Measurements from ENCODE around the gene BLID. TPM values are rescaled to one million over a fixed set of nuclear protein-coding genes. Genes with fewer than 3 reads are reported as not detected.

Gene BLID
- total RNA-seq, 1 experiment from 2014 or later, result 2.0 TPM

DNA sequence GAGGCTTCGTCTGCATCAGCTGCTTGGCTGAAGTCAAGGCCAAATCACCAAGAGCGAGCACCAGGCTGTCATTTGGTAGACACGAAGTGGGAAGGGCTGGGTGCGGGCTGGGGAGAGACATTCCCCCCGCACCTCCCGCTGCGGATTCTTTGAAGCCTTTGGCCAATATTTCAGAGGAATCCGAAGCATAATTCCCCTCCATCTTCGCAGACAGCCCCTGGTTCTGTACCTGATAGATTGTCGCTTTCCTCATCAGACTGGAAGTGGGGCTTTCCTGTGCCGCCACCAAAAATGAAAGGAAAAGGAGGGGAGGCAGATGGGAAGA is 15.3 kb downstream of the BLID start:
- POLR2A ChIA-PET (ENCODE audit: unreplicated experiment), result no interaction called here
- H3K27ac ChIP-seq, result no peak overlapping the region

DNA sequence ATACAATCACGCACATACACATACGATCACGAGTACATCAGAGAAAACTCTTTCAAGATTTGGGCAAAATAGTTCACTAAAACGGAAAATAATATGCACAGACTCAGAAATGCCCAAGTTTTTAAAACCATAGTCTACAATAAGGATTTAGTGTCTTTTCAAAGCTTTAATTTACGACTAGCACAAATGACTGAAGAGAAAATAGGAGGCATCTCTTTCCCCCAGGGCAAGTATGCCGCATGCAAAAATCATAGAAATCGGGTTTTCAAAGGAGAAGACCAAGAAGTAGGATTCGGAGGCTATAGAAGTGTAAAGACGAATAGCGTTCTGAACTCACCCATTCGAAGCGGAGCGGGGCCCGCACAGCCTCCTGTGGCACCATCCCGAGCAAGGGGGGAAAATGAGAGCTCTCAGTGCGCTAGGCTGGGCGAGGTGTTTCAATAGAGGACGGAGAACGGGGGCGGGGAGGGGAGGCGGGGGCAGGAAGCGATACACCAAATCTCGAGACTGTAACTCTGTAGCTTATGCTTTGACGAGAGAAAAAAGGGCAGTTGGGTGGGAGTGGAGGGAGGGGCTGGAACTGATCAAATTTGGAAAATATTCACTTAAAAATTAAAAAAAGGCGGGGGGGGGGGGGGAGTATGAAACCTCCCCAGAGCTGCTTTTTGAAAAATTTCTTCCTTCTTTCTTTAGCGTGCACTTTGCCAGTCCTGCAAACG is 15.8 kb downstream of the BLID start:
- H3K4me1 ChIP-seq (replicated peaks; ENCODE audit: insufficient read depth), result no peaks in the 10 kb centered on the region
- H4K20me1 ChIP-seq (ENCODE audit: insufficient read depth), result no peaks in the 10 kb centered on the region
- H3K36me3 ChIP-seq (ENCODE audit: low read depth), result peaks cover 9% of the 10 kb centered on the region; the same call in 1 of the 2 replicates
- H3K9me2 ChIP-seq (ENCODE audit: insufficient read depth), result no peaks in the 10 kb centered on the region
- ChIA-PET POLR2A (ENCODE audit: unreplicated experiment) (no interaction called here), CTCF (no interaction called here)
- H3K4me3 ChIP-seq, result no peak overlapping the region
- no peak overlapping the region for H3K4me2 ChIP-seq
- intact Hi-C loops (cut with micrococcal nuclease; ENCODE audit: unreplicated experiment), result no loop called here
- no peaks in the 10 kb centered on the region for H3K79me2 ChIP-seq (ENCODE audit: low read depth)
- no peak for DNase-seq
- BruUV-seq (replicated peaks), result no TSS peak
- no peaks in the 10 kb centered on the region for H3F3A ChIP-seq (ENCODE audit: insufficient read depth, low read depth)
- TF ChIP-seq, protein P1, sequence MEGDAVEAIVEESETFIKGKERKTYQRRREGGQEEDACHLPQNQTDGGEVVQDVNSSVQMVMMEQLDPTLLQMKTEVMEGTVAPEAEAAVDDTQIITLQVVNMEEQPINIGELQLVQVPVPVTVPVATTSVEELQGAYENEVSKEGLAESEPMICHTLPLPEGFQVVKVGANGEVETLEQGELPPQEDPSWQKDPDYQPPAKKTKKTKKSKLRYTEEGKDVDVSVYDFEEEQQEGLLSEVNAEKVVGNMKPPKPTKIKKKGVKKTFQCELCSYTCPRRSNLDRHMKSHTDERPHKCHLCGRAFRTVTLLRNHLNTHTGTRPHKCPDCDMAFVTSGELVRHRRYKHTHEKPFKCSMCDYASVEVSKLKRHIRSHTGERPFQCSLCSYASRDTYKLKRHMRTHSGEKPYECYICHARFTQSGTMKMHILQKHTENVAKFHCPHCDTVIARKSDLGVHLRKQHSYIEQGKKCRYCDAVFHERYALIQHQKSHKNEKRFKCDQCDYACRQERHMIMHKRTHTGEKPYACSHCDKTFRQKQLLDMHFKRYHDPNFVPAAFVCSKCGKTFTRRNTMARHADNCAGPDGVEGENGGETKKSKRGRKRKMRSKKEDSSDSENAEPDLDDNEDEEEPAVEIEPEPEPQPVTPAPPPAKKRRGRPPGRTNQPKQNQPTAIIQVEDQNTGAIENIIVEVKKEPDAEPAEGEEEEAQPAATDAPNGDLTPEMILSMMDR (conservative IDR thresholded peaks at IDR 0.05), result no peak
- TF ChIP-seq EZH2 (IDR thresholded peaks at IDR 0.05; ENCODE audit: low read depth), result no peak
- H3K9me3 ChIP-seq (ENCODE audit: insufficient read depth, low read depth), result 0 out of 2 replicates have a peak, but pooled peaks cover 3% of the 10 kb centered on the region
- no peak overlapping the region for H3K27ac ChIP-seq
- H3K27me3 ChIP-seq (ENCODE audit: insufficient read depth, low read depth), result no peaks in the 10 kb centered on the region
- no peak overlapping the region for H2AFZ ChIP-seq

More for the DNA sequence above, 15.3 kb downstream of the BLID start:
- no peaks in the 10 kb centered on the region for H3K27me3 ChIP-seq (ENCODE audit: insufficient read depth, low read depth)
- BruUV-seq (replicated peaks), result no TSS peak
- peaks cover 9% of the 10 kb centered on the region; the same call in 1 of the 2 replicates for H3K36me3 ChIP-seq (ENCODE audit: low read depth)
- H3K79me2 ChIP-seq (ENCODE audit: low read depth), result no peaks in the 10 kb centered on the region
- no peaks in the 10 kb centered on the region for H4K20me1 ChIP-seq (ENCODE audit: insufficient read depth)
- H3F3A ChIP-seq (ENCODE audit: insufficient read depth, low read depth), result no peaks in the 10 kb centered on the region
- CTCF ChIA-PET, result no interaction called here
- no peak overlapping the region for H2AFZ ChIP-seq
- no peaks in the 10 kb centered on the region for H3K9me2 ChIP-seq (ENCODE audit: insufficient read depth)
- no peak for DNase-seq
- no peak overlapping the region for H3K4me3 ChIP-seq
- no peaks in the 10 kb centered on the region for H3K4me1 ChIP-seq (replicated peaks; ENCODE audit: insufficient read depth)
- 0 out of 2 replicates have a peak, but pooled peaks cover 3% of the 10 kb centered on the region for H3K9me3 ChIP-seq (ENCODE audit: insufficient read depth, low read depth)
- intact Hi-C loops (cut with micrococcal nuclease; ENCODE audit: unreplicated experiment), result no loop called here
- H3K4me2 ChIP-seq, result no peak overlapping the region
- TF ChIP-seq, protein P1 (conservative IDR thresholded peaks at IDR 0.05), result no peak
- no peak for TF ChIP-seq EZH2 (IDR thresholded peaks at IDR 0.05; ENCODE audit: low read depth)

DNA sequence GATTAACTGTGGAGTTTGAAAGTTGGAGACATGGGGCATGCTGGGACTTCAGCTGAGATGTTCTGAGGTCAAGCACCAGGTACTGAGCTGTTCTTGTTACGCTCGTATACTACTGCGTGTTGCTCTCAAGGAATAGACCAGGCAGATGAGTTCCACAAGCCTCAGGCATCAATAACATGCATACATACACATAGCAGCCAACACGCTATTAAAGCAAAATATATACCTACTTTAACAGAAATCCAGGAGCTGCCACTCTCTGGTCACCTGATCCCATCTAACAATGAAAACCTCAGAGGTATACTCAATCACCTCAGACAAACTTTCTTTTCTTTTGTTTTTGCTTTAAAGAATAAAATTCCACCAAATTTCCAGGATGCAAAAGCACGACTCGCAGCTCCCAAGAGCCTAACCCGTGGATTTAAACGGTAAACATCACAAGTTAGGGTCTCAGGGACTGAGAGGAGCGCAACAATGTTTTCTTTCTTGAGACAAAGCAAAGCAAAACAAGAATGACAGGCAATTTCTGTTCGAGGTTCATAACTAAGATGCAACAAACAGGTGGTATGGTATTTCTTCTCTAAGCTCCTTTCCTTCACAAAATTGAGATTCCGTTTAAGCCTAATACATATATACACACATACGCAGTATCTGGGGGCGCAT is 16.5 kb downstream of the BLID start:
- Histone ChIP-seq H3K36me3 (ENCODE audit: low read depth) (peaks cover 9% of the 10 kb centered on the region; the same call in 1 of the 2 replicates), H3K4me1 (replicated peaks; ENCODE audit: insufficient read depth) (no peaks in the 10 kb centered on the region), H3K79me2 (ENCODE audit: low read depth) (no peaks in the 10 kb centered on the region), H3K9me3 (ENCODE audit: insufficient read depth, low read depth) (0 out of 2 replicates have a peak, but pooled peaks cover 3% of the 10 kb centered on the region), H4K20me1 (ENCODE audit: insufficient read depth) (peaks cover 6% of the 10 kb centered on the region; the same call in 1 of the 2 replicates), H3K9me2 (ENCODE audit: insufficient read depth) (peaks cover 4% of the 10 kb centered on the region; the same call in 1 of the 2 replicates), H3K27me3 (ENCODE audit: insufficient read depth, low read depth) (no peaks in the 10 kb centered on the region), H3K4me3 (no peak overlapping the region), H2AFZ (no peak overlapping the region), H3F3A (ENCODE audit: insufficient read depth, low read depth) (no peaks in the 10 kb centered on the region), H3K4me2 (no peak overlapping the region), H3K27ac (no peak overlapping the region)
- DNase-seq, result no peak
- CTCF ChIA-PET, result no interaction called here
- intact Hi-C loops (cut with micrococcal nuclease; ENCODE audit: unreplicated experiment), result no loop called here
- POLR2A ChIA-PET (ENCODE audit: unreplicated experiment), result no interaction called here
- no peak for TF ChIP-seq EZH2 (IDR thresholded peaks at IDR 0.05; ENCODE audit: low read depth)
- TF ChIP-seq, protein P1 (conservative IDR thresholded peaks at IDR 0.05), result no peak
- BruUV-seq (replicated peaks), result no TSS peak

Measured in PC-9 (cell line).